ENCODE results near the gene SURF2. TPM values are rescaled to one million over a fixed set of nuclear protein-coding genes. Genes with fewer than 3 reads are reported as not detected.

SURF2 gene
- total RNA-seq, 1 experiment from 2014 or later: 103 TPM

- no peaks in the 10 kb centered on the region for H3K9me2 ChIP-seq (replicated peaks; ENCODE audit: low read length)
- no peak overlapping the region for H3K4me3 ChIP-seq (ENCODE audit: low read length)
- TF ChIP-seq EZH2 (IDR thresholded peaks at IDR 0.05; ENCODE audit: low read length, unreplicated experiment) (no peak), EZH2phosphoT487 (IDR thresholded peaks at IDR 0.05; ENCODE audit: borderline replicate concordance, low read length) (no peak)
- TF ChIP-seq, protein P1, sequence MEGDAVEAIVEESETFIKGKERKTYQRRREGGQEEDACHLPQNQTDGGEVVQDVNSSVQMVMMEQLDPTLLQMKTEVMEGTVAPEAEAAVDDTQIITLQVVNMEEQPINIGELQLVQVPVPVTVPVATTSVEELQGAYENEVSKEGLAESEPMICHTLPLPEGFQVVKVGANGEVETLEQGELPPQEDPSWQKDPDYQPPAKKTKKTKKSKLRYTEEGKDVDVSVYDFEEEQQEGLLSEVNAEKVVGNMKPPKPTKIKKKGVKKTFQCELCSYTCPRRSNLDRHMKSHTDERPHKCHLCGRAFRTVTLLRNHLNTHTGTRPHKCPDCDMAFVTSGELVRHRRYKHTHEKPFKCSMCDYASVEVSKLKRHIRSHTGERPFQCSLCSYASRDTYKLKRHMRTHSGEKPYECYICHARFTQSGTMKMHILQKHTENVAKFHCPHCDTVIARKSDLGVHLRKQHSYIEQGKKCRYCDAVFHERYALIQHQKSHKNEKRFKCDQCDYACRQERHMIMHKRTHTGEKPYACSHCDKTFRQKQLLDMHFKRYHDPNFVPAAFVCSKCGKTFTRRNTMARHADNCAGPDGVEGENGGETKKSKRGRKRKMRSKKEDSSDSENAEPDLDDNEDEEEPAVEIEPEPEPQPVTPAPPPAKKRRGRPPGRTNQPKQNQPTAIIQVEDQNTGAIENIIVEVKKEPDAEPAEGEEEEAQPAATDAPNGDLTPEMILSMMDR (conservative IDR thresholded peaks at IDR 0.05; ENCODE audit: low read depth, low read length): no peak
- H3K9me3 ChIP-seq (ENCODE audit: low read length): no peaks in the 10 kb centered on the region
- ATAC-seq (no peak), DNase-seq (no peak)
- ChIA-PET CTCF (no interaction called here), POLR2A (ENCODE audit: unreplicated experiment) (no interaction called here)
- H3K9ac ChIP-seq (ENCODE audit: low read length): no peak overlapping the region
- H3F3A ChIP-seq (ENCODE audit: low read length, unreplicated experiment): no peaks in the 10 kb centered on the region
- no peaks in the 10 kb centered on the region for H3K36me3 ChIP-seq (ENCODE audit: low read depth, low read length)
- no peak overlapping the region for H3K27ac ChIP-seq (ENCODE audit: low read length)
- peaks cover 7% of the 10 kb centered on the region; the same call in 1 of the 2 replicates for H3K4me1 ChIP-seq (ENCODE audit: insufficient read depth, low read length)
- no peak overlapping the region for H2AFZ ChIP-seq (ENCODE audit: low read length)
- H3K27me3 ChIP-seq (ENCODE audit: low read length): no peaks in the 10 kb centered on the region
- H4K20me1 ChIP-seq (ENCODE audit: low read length): no peaks in the 10 kb centered on the region
- BruUV-seq (replicated peaks): no TSS peak
- intact Hi-C loops (cut with micrococcal nuclease): no loop called here
- H3K79me2 ChIP-seq (ENCODE audit: low read length): no peaks in the 10 kb centered on the region
- H3K4me2 ChIP-seq (ENCODE audit: low read length): no peak overlapping the region
Measured at GRCh38 chr9:133380734-133381133, 24.4 kb downstream of the SURF2 start.

GRCh38 chr9:133382507-133383141 lies 26.3 kb downstream of the SURF2 start:
- BruUV-seq (replicated peaks): no TSS peak
- no peaks in the 10 kb centered on the region for H3K27me3 ChIP-seq (ENCODE audit: low read length)
- no peaks in the 10 kb centered on the region for H3F3A ChIP-seq (ENCODE audit: low read length, unreplicated experiment)
- H3K9me2 ChIP-seq (replicated peaks; ENCODE audit: low read length): no peaks in the 10 kb centered on the region
- ATAC-seq (no peak), DNase-seq (no peak)
- H4K20me1 ChIP-seq (ENCODE audit: low read length): no peaks in the 10 kb centered on the region
- intact Hi-C loops (cut with micrococcal nuclease): no loop called here
- H3K79me2 ChIP-seq (ENCODE audit: low read length): no peaks in the 10 kb centered on the region
- H3K4me3 ChIP-seq (ENCODE audit: low read length): no peak overlapping the region
- H3K36me3 ChIP-seq (ENCODE audit: low read depth, low read length): no peaks in the 10 kb centered on the region
- TF ChIP-seq EZH2 (IDR thresholded peaks at IDR 0.05; ENCODE audit: low read length, unreplicated experiment): no peak
- no peak for TF ChIP-seq EZH2phosphoT487 (IDR thresholded peaks at IDR 0.05; ENCODE audit: borderline replicate concordance, low read length)
- TF ChIP-seq, protein P1 (conservative IDR thresholded peaks at IDR 0.05; ENCODE audit: low read depth, low read length): no peak
- H3K4me2 ChIP-seq (ENCODE audit: low read length): no peak overlapping the region
- CTCF ChIA-PET: no interaction called here
- no peaks in the 10 kb centered on the region for H3K9me3 ChIP-seq (ENCODE audit: low read length)
- H3K9ac ChIP-seq (ENCODE audit: low read length): no peak overlapping the region
- POLR2A ChIA-PET (ENCODE audit: unreplicated experiment): no interaction called here
- H3K27ac ChIP-seq (ENCODE audit: low read length): no peak overlapping the region
- H2AFZ ChIP-seq (ENCODE audit: low read length): no peak overlapping the region
- no peaks in the 10 kb centered on the region for H3K4me1 ChIP-seq (ENCODE audit: insufficient read depth, low read length)

DNA sequence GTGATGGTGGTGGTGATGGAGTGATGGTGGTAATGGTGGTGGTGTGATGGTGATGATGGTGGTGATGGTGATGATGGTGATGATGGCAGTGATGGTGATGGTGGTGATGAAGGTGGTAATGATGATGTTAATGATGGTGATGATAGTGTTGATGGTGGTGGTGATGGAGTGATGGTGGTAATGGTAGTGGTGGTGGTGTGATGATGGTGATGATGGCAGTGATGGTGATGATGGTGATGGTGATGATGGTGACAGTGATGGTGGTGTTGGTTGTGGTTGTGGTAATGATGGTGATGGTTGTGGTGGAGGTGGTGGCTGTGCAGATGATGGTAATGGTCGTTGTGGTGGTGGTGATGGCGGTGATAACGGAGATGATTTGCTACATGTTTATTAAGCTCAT lies 27.1 kb downstream of the SURF2 start:
- intact Hi-C loops (cut with micrococcal nuclease): no loop called here
- no peak overlapping the region for H3K4me3 ChIP-seq (ENCODE audit: low read length)
- H3F3A ChIP-seq (ENCODE audit: low read length, unreplicated experiment): no peaks in the 10 kb centered on the region
- ATAC-seq (no peak), DNase-seq (no peak)
- no peaks in the 10 kb centered on the region for H3K79me2 ChIP-seq (ENCODE audit: low read length)
- H2AFZ ChIP-seq (ENCODE audit: low read length): no peak overlapping the region
- BruUV-seq (replicated peaks): no TSS peak
- H3K9me2 ChIP-seq (replicated peaks; ENCODE audit: low read length): no peaks in the 10 kb centered on the region
- H3K27me3 ChIP-seq (ENCODE audit: low read length): no peaks in the 10 kb centered on the region
- H3K4me1 ChIP-seq (ENCODE audit: insufficient read depth, low read length): no peaks in the 10 kb centered on the region
- no peak overlapping the region for H3K27ac ChIP-seq (ENCODE audit: low read length)
- CTCF ChIA-PET: no interaction called here
- POLR2A ChIA-PET (ENCODE audit: unreplicated experiment): no interaction called here
- TF ChIP-seq EZH2phosphoT487 (IDR thresholded peaks at IDR 0.05; ENCODE audit: borderline replicate concordance, low read length) (no peak), EZH2 (IDR thresholded peaks at IDR 0.05; ENCODE audit: low read length, unreplicated experiment) (no peak)
- TF ChIP-seq, protein P1 (conservative IDR thresholded peaks at IDR 0.05; ENCODE audit: low read depth, low read length): no peak
- H3K9ac ChIP-seq (ENCODE audit: low read length): no peak overlapping the region
- no peak overlapping the region for H3K4me2 ChIP-seq (ENCODE audit: low read length)
- no peaks in the 10 kb centered on the region for H3K36me3 ChIP-seq (ENCODE audit: low read depth, low read length)
- H3K9me3 ChIP-seq (ENCODE audit: low read length): no peaks in the 10 kb centered on the region
- H4K20me1 ChIP-seq (ENCODE audit: low read length): no peaks in the 10 kb centered on the region
